ENCODE data around the gene CACNA1C.

- TF ChIP-seq CTCF (conservative IDR thresholded peaks at IDR 0.05 in 1 of 2, IDR thresholded peaks at IDR 0.05 in 1 of 2; ENCODE audit: low read depth in 1 of 2, low read length in 2 of 2) = no peak
- TF ChIP-seq EZH2 (IDR thresholded peaks at IDR 0.05; ENCODE audit: low read length, missing control alignments) = no peak
These were observed 256.9 kb downstream of the CACNA1C start for GRCh38 chr12:2309647-2310046.
